HepG2 (cell line): ENCODE data around the gene RAB17. TPM values are rescaled to one million over a fixed set of nuclear protein-coding genes. Genes with fewer than 3 reads are reported as not detected.

Source experiments
- BRF2 ChIP-seq: sonication (generic); formaldehyde crosslinking; IDR thresholded peaks from 2 replicates; pipeline ENCODE4 v1.8.1; 2022; ENCODE audit warnings: mild to moderate bottlenecking, missing genetic modification reagents
- CERS6 ChIP-seq: sonication (generic); formaldehyde crosslinking; IDR thresholded peaks from 2 replicates; pipeline ENCODE4 v1.5.0; 2020; ENCODE audit warnings: missing genetic modification reagents
- FOXA3 ChIP-seq: IDR thresholded peaks from 2 replicates; pipeline ENCODE4 v1.6.1; 2016; ENCODE audit warnings: missing genetic modification reagents, missing compliant biosample characterization
- GABPA ChIP-seq, 2 experiments: IDR thresholded peaks; 2 replicates each; pipeline ENCODE4 v1.6.1; 2011 to 2016; ENCODE audit warnings: low read depth in 2 of 2, low read length in 1 of 2, missing biosample characterization in 1 of 2, missing genetic modification characterization in 1 of 2
- MBD4 ChIP-seq: IDR thresholded peaks from 2 replicates; pipeline ENCODE4 v1.6.1; 2012; ENCODE audit warnings: low read length, inconsistent platforms, borderline replicate concordance
- MTERF4 ChIP-seq: sonication (generic); formaldehyde crosslinking; IDR thresholded peaks from 2 replicates; pipeline ENCODE4 v1.8.0; 2023; ENCODE audit warnings: mild to moderate bottlenecking, missing genetic modification reagents
- NAIF1 ChIP-seq: sonication (generic); formaldehyde crosslinking; IDR thresholded peaks from 2 replicates; pipeline ENCODE4 v1.5.0; 2020; ENCODE audit warnings: mild to moderate bottlenecking, missing genetic modification reagents, borderline replicate concordance
- POGK ChIP-seq: sonication (generic); formaldehyde crosslinking; conservative IDR thresholded peaks from 2 replicates; pipeline ENCODE4 v1.8.0; 2022; ENCODE audit warnings: mild to moderate bottlenecking, moderate library complexity, missing genetic modification reagents
- RCOR2 ChIP-seq: IDR thresholded peaks from 2 replicates; pipeline ENCODE4 v1.6.1; 2016; ENCODE audit warnings: missing biosample characterization, missing genetic modification reagents
- SIN3B ChIP-seq: fragments of 150-350 bp; IDR thresholded peaks from 2 replicates; pipeline ENCODE4 v1.6.1; 2014; ENCODE audit warnings: low read length
- SP140L ChIP-seq: sonication (generic); formaldehyde crosslinking; IDR thresholded peaks from 2 replicates; pipeline ENCODE4 v1.4.0; 2020; ENCODE audit warnings: missing genetic modification reagents, borderline replicate concordance
- TBL1XR1 ChIP-seq: fragments of 150-350 bp; IDR thresholded peaks from 2 replicates; pipeline ENCODE4 v1.6.1; 2014; ENCODE audit warnings: borderline replicate concordance, low read length; ENCODE audit not compliant: partially characterized antibody
- U2AF2 ChIP-seq: fragments of 200-400 bp; formaldehyde crosslinking; IDR thresholded peaks from 2 replicates; pipeline ENCODE4 v1.6.1; 2017; ENCODE audit warnings: low read depth, mild to moderate bottlenecking, low read length
- ZBTB33 ChIP-seq: sonication (generic); formaldehyde crosslinking; IDR thresholded peaks from 2 replicates; pipeline ENCODE4 v1.4.0; 2020; ENCODE audit warnings: missing genetic modification reagents
- ZNF280D ChIP-seq: sonication (generic); formaldehyde crosslinking; IDR thresholded peaks from 2 replicates; pipeline ENCODE4 v1.5.1; 2020; ENCODE audit warnings: mild to moderate bottlenecking, missing genetic modification reagents
- ZNF343 ChIP-seq: sonication (generic); formaldehyde crosslinking; IDR thresholded peaks from 2 replicates; pipeline ENCODE4 v1.4.0; 2020; ENCODE audit warnings: mild to moderate bottlenecking, missing genetic modification reagents
- ZNF879 ChIP-seq: sonication (generic); formaldehyde crosslinking; IDR thresholded peaks from 2 replicates; pipeline ENCODE4 v1.8.1; 2023; ENCODE audit warnings: missing genetic modification reagents
- ZSCAN30 ChIP-seq: sonication (generic); formaldehyde crosslinking; IDR thresholded peaks from 2 replicates; pipeline ENCODE4 v1.5.0; 2020; ENCODE audit warnings: mild to moderate bottlenecking, missing genetic modification reagents
- polyA plus RNA-seq, 8 experiments: library from polyadenylated mRNA; depleted of rRNA in 3 of 8; stranded (reverse) in 7 of 8; unstranded in 1 of 8; fragments of >200 nt; fragmentation: Illumina TruSeq in 4 of 8; extraction: Trizol in 4 of 8; gene quantifications; 2 replicates each; pipeline versions ENCODE4 v1.2.1 to v1.2.3, GENCODE V29; 2011 to 2016; ENCODE audit warnings: low read depth in 4 of 8, missing spikeins in 1 of 8, mixed read lengths in 1 of 8; ENCODE audit not compliant: insufficient read depth in 1 of 8
- total RNA-seq, 5 experiments: library from RNA; depleted of rRNA; stranded (reverse); fragments of >200 nt; fragmentation: Illumina TruSeq; extraction: Trizol; gene quantifications; 2 replicates each; pipeline ENCODE4 v1.2.3, GENCODE V29; 2016; ENCODE audit warnings: low read depth in 1 of 5

RAB17 gene
- total and polyA plus RNA-seq, 2 of the 13 experiments (the other 11 are each of a cell fraction or from before 2014, with no cell fraction given) = 68.0 to 124 TPM

- TF ChIP-seq BRF2 (CRISPR knock-in tag) (no peak), U2AF2 (no peak), TBL1XR1 (no peak), GABPA (IDR thresholded peaks at IDR 0.05; ENCODE audit: low read depth, low read length) (no peak), GABPA (CRISPR knock-in tag; IDR thresholded peaks at IDR 0.05; ENCODE audit: low read depth) (no peak), NAIF1 (CRISPR knock-in tag) (no peak), ZNF343 (no peak), POGK (CRISPR knock-in tag) (no peak), CERS6 (CRISPR knock-in tag) (no peak), SIN3B (no peak), RCOR2 (CRISPR knock-in tag) (no peak), ZSCAN30 (CRISPR knock-in tag) (no peak), SP140L (CRISPR knock-in tag) (no peak), ZBTB33 (no peak), ZNF280D (CRISPR knock-in tag) (no peak), MTERF4 (CRISPR knock-in tag) (no peak), MBD4 (no peak), FOXA3 (CRISPR knock-in tag) (peak; percentile 68), ZNF879 (CRISPR knock-in tag) (no peak)
Measured at GRCh38 chr2:237581751-237582746, 8.5 kb downstream of the RAB17 start (continued).
